H1 (cell line): ENCODE data around the gene MAP4K4. TPM values are rescaled to one million over a fixed set of nuclear protein-coding genes. Genes with fewer than 3 reads are reported as not detected.
A peak's percentile ranks its signal among the peaks of the same experiment; 100 is the strongest.

Source experiments
- CTCF ChIA-PET: fragments of 300-600 bp; sonication (Branson Sonifier 250); formaldehyde crosslinking; loops from one replicate; lab custom pipeline; 2021; ENCODE audit not compliant: partially characterized antibody; lab: Charles Lee
- POLR2A ChIA-PET: fragments of 300-600 bp; sonication (Branson Sonifier 250); formaldehyde crosslinking; loops from one replicate; lab custom pipeline; 2021; ENCODE audit warnings: inconsistent platforms; ENCODE audit not compliant: partially characterized antibody; lab: Charles Lee
- DNase-seq, 2 experiments: peaks; one replicate each; pipeline versions ENCODE4 v3.0.0 to v3.0.0-alpha.2; 2010 to 2022; ENCODE audit warnings: low spot score in 2 of 2, low read depth in 1 of 2, mixed read lengths in 1 of 2
- FAIRE-seq: peaks from 2 replicates; lab custom pipeline; 2011; peaks lifted over from hg19 to GRCh38; lab: Jason Lieb, UNC
- H2AFZ ChIP-seq: 2 replicates; pipeline ENCODE4 v1.8.1; 2012; ENCODE audit warnings: low read length, inconsistent platforms
- H2AK5ac ChIP-seq: 2 replicates; pipeline ENCODE4 v1.6.1; 2013; ENCODE audit warnings: low read depth, low read length
- H2BK120ac ChIP-seq: replicated peaks from 2 replicates; pipeline ENCODE3; 2013; ENCODE audit warnings: low read depth, low read length, inconsistent platforms
- H2BK12ac ChIP-seq: 2 replicates; pipeline ENCODE4 v1.6.1; 2013; ENCODE audit warnings: low read depth, low read length
- H2BK15ac ChIP-seq: 2 replicates; pipeline ENCODE4 v1.6.1; 2013; ENCODE audit warnings: low read length
- H2BK20ac ChIP-seq: 2 replicates; pipeline ENCODE4 v1.6.1; 2013; ENCODE audit warnings: low read length
- H2BK5ac ChIP-seq: 2 replicates; pipeline ENCODE4 v1.6.1; 2013; ENCODE audit warnings: low read depth, low read length
- H3K14ac ChIP-seq: 2 replicates; pipeline ENCODE4 v1.6.1; 2013; ENCODE audit warnings: inconsistent platforms; ENCODE audit not compliant: insufficient read length
- H3K18ac ChIP-seq: 2 replicates; pipeline ENCODE4 v1.6.1; 2013; ENCODE audit warnings: low read length; ENCODE audit errors: extremely low read depth
- H3K23ac ChIP-seq: 2 replicates; pipeline ENCODE4 v1.6.1; 2013; ENCODE audit warnings: inconsistent platforms; ENCODE audit not compliant: insufficient read length
- H3K23me2 ChIP-seq: 2 replicates; pipeline ENCODE4 v1.6.1; 2013; ENCODE audit warnings: low read depth, low read length
- H3K27ac ChIP-seq: 2 replicates; pipeline ENCODE4 v1.6.1; 2011; ENCODE audit warnings: low read depth, low read length, inconsistent platforms
- H3K27me3 ChIP-seq, 4 experiments: replicated peaks in 1 of 4; 1 replicate in 1 of 4; 2 replicates in 3 of 4; pipeline versions ENCODE4 v1.6.1 to v1.8.1; 2011 to 2013; ENCODE audit warnings: low read length in 3 of 4, mild to moderate bottlenecking in 3 of 4, inconsistent platforms in 2 of 4, mixed read lengths in 2 of 4, moderate library complexity in 1 of 4; ENCODE audit not compliant: control insufficient read depth in 3 of 4, insufficient read depth in 3 of 4; ENCODE audit errors: extremely low read depth in 1 of 4
- H3K36me3 ChIP-seq, 4 experiments: 2 replicates each; pipeline versions ENCODE4 v1.6.1 to v1.8.1; 2011 to 2013; ENCODE audit warnings: mild to moderate bottlenecking in 4 of 4, low read length in 3 of 4, moderate library complexity in 2 of 4, control low read depth in 1 of 4, inconsistent platforms in 1 of 4; ENCODE audit not compliant: insufficient read depth in 4 of 4, control insufficient read depth in 2 of 4
- H3K4ac ChIP-seq: replicated peaks from 2 replicates; pipeline ENCODE3; 2013; ENCODE audit warnings: low read length, low read depth, mixed read lengths, inconsistent platforms; ENCODE audit not compliant: insufficient read length
- H3K4me1 ChIP-seq, 4 experiments: replicated peaks in 1 of 4; 1 replicate in 1 of 4; 2 replicates in 3 of 4; pipeline versions ENCODE4 v1.6.1 to v1.8.1; 2011 to 2013; ENCODE audit warnings: low read length in 3 of 4, inconsistent platforms in 2 of 4, mixed read lengths in 1 of 4; ENCODE audit not compliant: insufficient read depth in 4 of 4, control insufficient read depth in 3 of 4
- H3K4me2 ChIP-seq, 2 experiments: 2 replicates each; pipeline versions ENCODE4 v1.6.1 to v1.8.1; 2011 to 2013; ENCODE audit warnings: low read depth in 2 of 2, low read length in 2 of 2, control low read depth in 1 of 2, inconsistent platforms in 1 of 2, mild to moderate bottlenecking in 1 of 2; ENCODE audit not compliant: insufficient read depth in 1 of 2
- H3K4me3 ChIP-seq, 4 experiments: fragments of 200-600, 300-600 bp in 1 of 4; sonication (generic), shearing (Covaris generic), sonication (Bioruptor Twin) in 1 of 4; 2 replicates each; pipeline versions ENCODE4 v1.5.1 to v1.8.1; 2011 to 2016; ENCODE audit warnings: low read length in 4 of 4, low read depth in 3 of 4, control low read depth in 2 of 4, inconsistent platforms in 2 of 4, mild to moderate bottlenecking in 2 of 4, mixed read lengths in 1 of 4, moderate library complexity in 1 of 4; ENCODE audit not compliant: insufficient read depth in 2 of 4; ENCODE audit errors: extremely low read depth in 1 of 4
- H3K56ac ChIP-seq: replicated peaks from 2 replicates; pipeline ENCODE3; 2013; ENCODE audit warnings: low read depth, mild to moderate bottlenecking, mixed read lengths, low read length, inconsistent platforms; ENCODE audit not compliant: insufficient read length
- H3K79me1 ChIP-seq: 2 replicates; pipeline ENCODE4 v1.6.1; 2013; ENCODE audit warnings: low read depth, low read length, control low read depth
- H3K79me2 ChIP-seq, 2 experiments: 2 replicates each; pipeline versions ENCODE4 v1.6.1 to v1.8.1; 2012 to 2013; ENCODE audit warnings: low read length in 2 of 2, mild to moderate bottlenecking in 2 of 2, inconsistent platforms in 1 of 2; ENCODE audit not compliant: insufficient read depth in 2 of 2, control insufficient read depth in 1 of 2
- H3K9ac ChIP-seq, 4 experiments: replicated peaks in 1 of 4; 1 replicate in 1 of 4; 2 replicates in 3 of 4; pipeline versions ENCODE4 v1.6.1 to v1.8.1; 2011 to 2013; ENCODE audit warnings: low read depth in 3 of 4, low read length in 3 of 4, control low read depth in 2 of 4, mild to moderate bottlenecking in 2 of 4, moderate library complexity in 2 of 4, inconsistent platforms in 1 of 4; ENCODE audit errors: extremely low read depth in 1 of 4
- H3K9me3 ChIP-seq, 2 experiments: 2 replicates each; pipeline versions ENCODE4 v1.6.1 to v1.8.1; 2012 to 2013; ENCODE audit warnings: mild to moderate bottlenecking in 2 of 2, moderate library complexity in 2 of 2, control low read depth in 1 of 2, inconsistent platforms in 1 of 2, low read depth in 1 of 2, low read length in 1 of 2, mixed read lengths in 1 of 2; ENCODE audit not compliant: insufficient read depth in 2 of 2
- H4K20me1 ChIP-seq, 2 experiments: replicated peaks in 1 of 2; 2 replicates each; pipeline versions ENCODE3 to v1.8.1; 2011 to 2013; ENCODE audit warnings: inconsistent platforms in 2 of 2, low read length in 2 of 2, mild to moderate bottlenecking in 1 of 2; ENCODE audit not compliant: insufficient read depth in 2 of 2, control insufficient read depth in 1 of 2
- H4K5ac ChIP-seq: 2 replicates; pipeline ENCODE4 v1.6.1; 2013; ENCODE audit warnings: low read length, low read depth, mixed read lengths, inconsistent platforms; ENCODE audit not compliant: insufficient read length
- H4K8ac ChIP-seq: 2 replicates; pipeline ENCODE4 v1.8.0; 2013; ENCODE audit warnings: mild to moderate bottlenecking, moderate library complexity, low read length, inconsistent platforms; ENCODE audit not compliant: insufficient read depth; ENCODE audit errors: extremely low read depth
- H4K91ac ChIP-seq: replicated peaks from 2 replicates; pipeline ENCODE3; 2013; ENCODE audit warnings: low read length, mixed read lengths, inconsistent platforms; ENCODE audit not compliant: insufficient read length
- ASH2L ChIP-seq: fragments of 200-600, 300-600 bp; sonication (generic); IDR thresholded peaks from one replicate; pipeline ENCODE4 v1.7.1; 2017; ENCODE audit warnings: low read length
- POLR2A ChIP-seq, 2 experiments: IDR thresholded peaks; 1 replicate in 1 of 2; 2 replicates in 1 of 2; pipeline ENCODE4 v1.6.1; 2011; ENCODE audit warnings: low read depth in 2 of 2, low read length in 2 of 2, mild to moderate bottlenecking in 2 of 2; ENCODE audit errors: control extremely low read depth in 1 of 2
- WGBS, 2 experiments: shearing (Covaris generic) in 1 of 2; methylation state at CpG; one replicate each; pipeline versions ENCODE4 v1.1.6 to v1.1.7; 2013 to 2015; ENCODE audit warnings: low lambda C conversion rate in 2 of 2, mixed read lengths in 2 of 2, inconsistent platforms in 1 of 2, low coverage in 1 of 2, missing lambda C conversion rate in 1 of 2; ENCODE audit not compliant: insufficient replicate concordance in 2 of 2, insufficient coverage in 1 of 2, insufficient read length in 1 of 2; ENCODE audit errors: extremely low coverage in 1 of 2, missing lambda C conversion rate in 1 of 2; 5-methylcytosine and 5-hydroxymethylcytosine counted together
- polyA plus RNA-seq, 7 experiments: library from polyadenylated mRNA; depleted of rRNA in 3 of 7; stranded (reverse) in 5 of 7; unstranded in 2 of 7; fragments of >200 nt in 5 of 7; fragments of 200-250 nt in 2 of 7; gene quantifications; 1 replicate in 5 of 7; 2 replicates in 1 of 7; 4 replicates in 1 of 7; pipeline versions ENCODE4 v1.2.1 to v1.2.3, GENCODE V29; 2011 to 2013; ENCODE audit warnings: missing spikeins in 2 of 7, mixed read lengths in 2 of 7
- total RNA-seq: library from RNA; stranded (reverse); fragmentation: NEBNext Ultra II Directional; extraction: Animal tissue kit (Norgen Biotek cat#: 25700); gene quantifications from 2 replicates; pipeline ENCODE4 v1.2.1, GENCODE V29; 2021

Gene MAP4K4
- total and polyA plus RNA-seq, 2 of the 8 experiments (the other 6 are each of a cell fraction or from before 2014, with no cell fraction given): 53.2 to 138 TPM

- Histone ChIP-seq H3K79me2 (no peaks in the 10 kb centered on the region), H3K23ac (no peak overlapping the region), H2BK20ac (no peak overlapping the region), H4K8ac (no peak overlapping the region), H3K23me2 (no peaks in the 10 kb centered on the region), H4K91ac (no peak overlapping the region), H3K4me3 (no peak overlapping the region), H3K4ac (no peak overlapping the region), H3K18ac (no peak overlapping the region), H2AFZ (no peak overlapping the region), H3K4me1 (no peaks in the 10 kb centered on the region), H3K27ac (no peak overlapping the region), H2BK15ac (no peak overlapping the region), H4K20me1 (no peaks in the 10 kb centered on the region), H3K56ac (no peak overlapping the region), H4K5ac (no peak overlapping the region), H2AK5ac (no peak overlapping the region), H3K27me3 (no peaks in the 10 kb centered on the region), H3K14ac (no peak overlapping the region), H2BK5ac (no peak overlapping the region), H3K9ac (no peak overlapping the region), H3K36me3 (peaks cover 0 to 4% (median 0%) of the 10 kb centered on the region in 4 experiments; a peak in 2 of 8 replicates), H2BK12ac (no peak overlapping the region), H3K79me1 (no peaks in the 10 kb centered on the region), H2BK120ac (no peak overlapping the region), H3K9me3 (peaks cover 5 to 6% of the 10 kb centered on the region in 2 experiments; a peak in 3 of 4 replicates), H3K4me2 (no peak overlapping the region)
- FAIRE-seq (no peak), DNase-seq (no peak)
- 93% methylated on average over 9 of the region's 9 CpGs; no CpG with 5 or more reads in 1 of the 2 experiments for WGBS, 2 experiments
- POLR2A ChIA-PET: no interaction called here
- CTCF ChIA-PET: interaction anchor here (0.6 to 0.9 kb wide), 2 partner anchors 16 to 63 kb away, joined by 3 to 4 read pairs; no protein-coding TSS in a partner anchor
- 0 out of 3 replicates have a peak, but pooled peaks of 1 of the 2 experiments have one; percentile 34 for TF ChIP-seq POLR2A (IDR thresholded peaks at IDR 0.05; ENCODE audit: control extremely low read depth in 1 of 2, low read depth in 2 of 2, low read length in 2 of 2)
- TF ChIP-seq ASH2L: no peak
Measured at GRCh38 chr2:101900375-101900774, 202.9 kb downstream of the MAP4K4 start.
